IPS-18a (cell line): ENCODE measurements around the gene EDC3.

Experiments used
- H3K27ac ChIP-seq: one replicate; pipeline ENCODE4 v1.5.1; 2013; ENCODE audit warnings: low read length
- H3K27me3 ChIP-seq: one replicate; pipeline ENCODE4 v1.6.1; 2013; ENCODE audit warnings: mild to moderate bottlenecking, low read length; ENCODE audit not compliant: control insufficient read depth, insufficient read depth
- H3K36me3 ChIP-seq: one replicate; pipeline ENCODE4 v1.6.1; 2013; ENCODE audit warnings: low read depth, low read length; ENCODE audit not compliant: control insufficient read depth
- H3K4me1 ChIP-seq: one replicate; pipeline ENCODE4 v1.6.1; 2013; ENCODE audit warnings: low read depth, low read length; ENCODE audit not compliant: control insufficient read depth
- H3K4me3 ChIP-seq: one replicate; pipeline ENCODE4 v1.5.1; 2013; ENCODE audit warnings: low read length
- H3K9ac ChIP-seq: one replicate; pipeline ENCODE4 v1.6.1; 2013; ENCODE audit warnings: mild to moderate bottlenecking, low read length, moderate library complexity
- H3K9me3 ChIP-seq: one replicate; pipeline ENCODE4 v1.6.1; 2013; ENCODE audit warnings: low read depth, low read length; ENCODE audit not compliant: control insufficient read depth

EDC3 gene

GRCh38 chr15:74643665-74644204 is 52.1 kb downstream of the EDC3 start:
- no peaks in the 10 kb centered on the region for H3K27me3 ChIP-seq
- H3K36me3 ChIP-seq = peaks cover 8% of the 10 kb centered on the region
- H3K4me3 ChIP-seq = no peak overlapping the region
- no peaks in the 10 kb centered on the region for H3K9me3 ChIP-seq
- H3K27ac ChIP-seq = peak overlapping the region; percentile 80
- H3K9ac ChIP-seq = no peak overlapping the region
- peaks cover 17% of the 10 kb centered on the region for H3K4me1 ChIP-seq

- Histone ChIP-seq H3K4me1 (peaks cover 17% of the 10 kb centered on the region), H3K9ac (peak overlapping the region; percentile 64), H3K4me3 (peak overlapping the region; percentile 43), H3K36me3 (peaks cover 8% of the 10 kb centered on the region), H3K27ac (peak overlapping the region; percentile 80), H3K9me3 (no peaks in the 10 kb centered on the region), H3K27me3 (no peaks in the 10 kb centered on the region)
Measured at GRCh38 chr15:74642734-74643664, 52.8 kb downstream of the EDC3 start.

GRCh38 chr15:74642348-74642733 is 53.5 kb downstream of the EDC3 start:
- H3K4me3 ChIP-seq = peak overlapping the region; percentile 43
- peaks cover 17% of the 10 kb centered on the region for H3K4me1 ChIP-seq
- no peaks in the 10 kb centered on the region for H3K27me3 ChIP-seq
- peak overlapping the region; percentile 64 for H3K9ac ChIP-seq
- H3K9me3 ChIP-seq = no peaks in the 10 kb centered on the region
- H3K36me3 ChIP-seq = peaks cover 11% of the 10 kb centered on the region
- H3K27ac ChIP-seq = peak overlapping the region; percentile 80

GRCh38 chr15:74641151-74641550 is 54.7 kb downstream of the EDC3 start:
- H3K9me3 ChIP-seq = no peaks in the 10 kb centered on the region
- H3K27me3 ChIP-seq = no peaks in the 10 kb centered on the region
- H3K9ac ChIP-seq = no peak overlapping the region
- H3K27ac ChIP-seq = no peak overlapping the region
- peaks cover 17% of the 10 kb centered on the region for H3K4me1 ChIP-seq
- H3K4me3 ChIP-seq = no peak overlapping the region
- H3K36me3 ChIP-seq = peaks cover 12% of the 10 kb centered on the region

GRCh38 chr15:74636984-74637383 is 58.8 kb downstream of the EDC3 start:
- no peak overlapping the region for H3K27ac ChIP-seq
- H3K4me3 ChIP-seq = no peak overlapping the region
- H3K27me3 ChIP-seq = no peaks in the 10 kb centered on the region
- peaks cover 23% of the 10 kb centered on the region for H3K36me3 ChIP-seq
- H3K9ac ChIP-seq = no peak overlapping the region
- no peaks in the 10 kb centered on the region for H3K9me3 ChIP-seq
- no peaks in the 10 kb centered on the region for H3K4me1 ChIP-seq

GRCh38 chr15:74635228-74635627 is 60.6 kb downstream of the EDC3 start:
- H3K4me3 ChIP-seq = no peak overlapping the region
- H3K27me3 ChIP-seq = no peaks in the 10 kb centered on the region
- H3K9ac ChIP-seq = no peak overlapping the region
- H3K4me1 ChIP-seq = no peaks in the 10 kb centered on the region
- H3K27ac ChIP-seq = no peak overlapping the region
- no peaks in the 10 kb centered on the region for H3K9me3 ChIP-seq
- peaks cover 25% of the 10 kb centered on the region for H3K36me3 ChIP-seq

- no peak overlapping the region for H3K9ac ChIP-seq
- no peak overlapping the region for H3K4me3 ChIP-seq
- H3K27ac ChIP-seq = no peak overlapping the region
- H3K4me1 ChIP-seq = no peaks in the 10 kb centered on the region
- H3K27me3 ChIP-seq = no peaks in the 10 kb centered on the region
- H3K9me3 ChIP-seq = no peaks in the 10 kb centered on the region
- peaks cover 32% of the 10 kb centered on the region for H3K36me3 ChIP-seq
Measured at GRCh38 chr15:74633781-74634180, 62.0 kb downstream of the EDC3 start.

- Histone ChIP-seq H3K27me3 (no peaks in the 10 kb centered on the region), H3K4me3 (no peak overlapping the region), H3K9ac (no peak overlapping the region), H3K9me3 (no peaks in the 10 kb centered on the region), H3K36me3 (peaks cover 42% of the 10 kb centered on the region), H3K27ac (no peak overlapping the region), H3K4me1 (no peaks in the 10 kb centered on the region)
Measured at GRCh38 chr15:74632601-74633000, 63.2 kb downstream of the EDC3 start.

- H3K27me3 ChIP-seq = no peaks in the 10 kb centered on the region
- peaks cover 45% of the 10 kb centered on the region for H3K36me3 ChIP-seq
- H3K4me3 ChIP-seq = no peak overlapping the region
- H3K9ac ChIP-seq = no peak overlapping the region
- H3K4me1 ChIP-seq = no peaks in the 10 kb centered on the region
- H3K27ac ChIP-seq = no peak overlapping the region
- H3K9me3 ChIP-seq = no peaks in the 10 kb centered on the region
Measured at GRCh38 chr15:74631935-74632560, 63.8 kb downstream of the EDC3 start.

- no peak overlapping the region for H3K27ac ChIP-seq
- H3K36me3 ChIP-seq = peaks cover 51% of the 10 kb centered on the region
- no peak overlapping the region for H3K4me3 ChIP-seq
- H3K27me3 ChIP-seq = no peaks in the 10 kb centered on the region
- H3K9ac ChIP-seq = no peak overlapping the region
- H3K9me3 ChIP-seq = no peaks in the 10 kb centered on the region
- H3K4me1 ChIP-seq = no peaks in the 10 kb centered on the region
Measured at GRCh38 chr15:74631408-74631807, 64.4 kb downstream of the EDC3 start.

GRCh38 chr15:74631087-74631385 is 64.8 kb downstream of the EDC3 start:
- H3K27me3 ChIP-seq = no peaks in the 10 kb centered on the region
- no peak overlapping the region for H3K27ac ChIP-seq
- peaks cover 55% of the 10 kb centered on the region for H3K36me3 ChIP-seq
- no peaks in the 10 kb centered on the region for H3K4me1 ChIP-seq
- no peak overlapping the region for H3K9ac ChIP-seq
- H3K4me3 ChIP-seq = no peak overlapping the region
- H3K9me3 ChIP-seq = no peaks in the 10 kb centered on the region
